Measurements from ENCODE around the gene SYTL1.
A peak's percentile ranks its signal among the peaks of the same experiment; 100 is the strongest.
"Not testable (repeated sequence)": the region's sequence is repeated elsewhere in the genome, so short reads cannot be mapped to it uniquely, and the experiment has no call there.

SYTL1 gene

GRCh38 chr1:27381969-27382762 lies 40.3 kb downstream of the SYTL1 start:
- DNase-seq = no peak

GRCh38 chr1:27383039-27383605 lies 41.3 kb downstream of the SYTL1 start, which contains the start of gene CD164L2:
Gene CD164L2 (minus strand): TSS chr1:27383333. CDS start chr1:27383239, 94 bp downstream.
- DNase-seq = no peak

DNA sequence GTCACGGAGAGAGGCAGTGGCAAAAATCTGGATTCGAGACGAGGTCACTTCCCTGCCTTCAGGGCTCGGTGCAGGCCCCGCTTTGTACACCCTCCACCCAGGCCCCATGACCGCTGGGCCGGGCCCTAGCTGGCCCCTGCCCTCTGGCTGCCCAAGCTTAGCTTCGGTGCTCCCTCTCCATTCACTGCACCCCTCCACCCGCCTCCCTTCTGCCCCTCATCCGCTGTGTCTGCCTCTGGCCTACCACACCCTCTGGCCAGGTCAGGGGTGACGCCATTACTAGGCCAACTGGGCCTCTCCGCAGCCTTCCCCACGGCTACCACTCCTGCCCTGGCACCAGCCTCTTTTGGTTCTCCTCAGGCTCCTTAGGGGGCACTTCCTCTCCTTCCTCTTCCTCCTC lies 41.8 kb downstream of the SYTL1 start:
- DNase-seq = no peak

- not testable (repeated sequence) for DNase-seq
Observed at GRCh38 chr1:27384797-27385196, 43.0 kb downstream of the SYTL1 start.

DNA sequence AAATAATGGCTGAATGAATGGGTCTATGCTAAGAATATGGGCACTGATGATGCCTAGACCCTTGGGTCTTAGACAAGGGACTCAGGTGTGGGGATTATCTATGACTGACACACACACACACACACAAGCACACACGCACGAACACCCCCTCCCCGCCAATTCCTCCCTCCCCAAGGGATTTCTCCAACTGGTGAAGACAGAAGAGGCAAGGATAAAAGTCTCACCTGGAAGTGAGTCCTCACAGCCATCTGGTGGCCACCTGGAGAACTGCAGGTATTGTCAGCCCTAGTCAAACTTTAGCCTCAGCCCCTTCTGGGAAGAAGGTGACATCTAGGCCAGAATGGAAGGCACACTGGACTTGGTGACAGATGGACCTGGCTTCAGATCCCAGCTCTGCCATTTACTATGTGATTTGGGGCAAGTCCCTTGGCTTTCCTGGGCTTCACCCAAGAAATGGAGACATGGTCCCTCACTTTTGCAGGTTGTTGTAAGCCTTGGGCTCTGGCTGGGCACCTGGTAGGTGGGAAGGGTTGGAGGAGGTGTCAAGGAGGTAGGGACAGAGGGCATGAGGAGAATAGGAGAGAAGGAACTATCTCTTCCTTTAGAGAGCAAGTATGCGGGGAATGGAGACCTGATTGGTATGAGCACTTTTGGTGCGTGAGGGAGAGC lies 46.6 kb downstream of the SYTL1 start:
- DNase-seq = peak in 28 of 51 donors; percentile 5 to 50 (median 22)

DNA sequence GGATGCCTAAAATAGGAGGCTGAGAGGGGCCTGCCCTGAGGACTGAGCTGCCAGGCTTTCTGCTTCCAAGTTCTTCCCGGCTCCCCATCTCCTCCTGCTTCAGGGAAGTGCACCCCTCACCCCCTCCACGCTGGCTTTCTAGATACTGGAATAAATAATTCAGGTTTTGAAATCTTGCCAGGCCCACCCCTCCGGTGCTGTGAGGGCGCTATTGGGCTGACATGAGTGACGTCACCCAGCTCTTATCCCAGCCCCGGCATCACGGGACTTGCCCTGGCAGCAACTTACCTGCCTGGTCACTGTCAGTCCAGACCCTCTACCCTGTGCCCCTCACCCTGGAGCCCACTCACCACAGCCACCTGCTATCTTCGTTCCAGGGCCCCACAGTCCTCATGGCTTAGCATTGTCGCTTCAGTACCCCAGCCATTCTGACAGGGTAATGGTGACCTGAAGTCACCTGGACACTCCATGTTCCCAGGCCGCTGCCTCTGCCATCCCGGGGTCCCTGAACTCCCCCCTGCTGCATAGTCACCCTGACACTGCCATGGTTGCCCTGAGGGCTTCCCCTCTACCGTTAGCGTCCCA lies 49.8 kb downstream of the SYTL1 start:
- DNase-seq = peak in 34 of 51 donors; percentile 9 to 67 (median 46)

DNA sequence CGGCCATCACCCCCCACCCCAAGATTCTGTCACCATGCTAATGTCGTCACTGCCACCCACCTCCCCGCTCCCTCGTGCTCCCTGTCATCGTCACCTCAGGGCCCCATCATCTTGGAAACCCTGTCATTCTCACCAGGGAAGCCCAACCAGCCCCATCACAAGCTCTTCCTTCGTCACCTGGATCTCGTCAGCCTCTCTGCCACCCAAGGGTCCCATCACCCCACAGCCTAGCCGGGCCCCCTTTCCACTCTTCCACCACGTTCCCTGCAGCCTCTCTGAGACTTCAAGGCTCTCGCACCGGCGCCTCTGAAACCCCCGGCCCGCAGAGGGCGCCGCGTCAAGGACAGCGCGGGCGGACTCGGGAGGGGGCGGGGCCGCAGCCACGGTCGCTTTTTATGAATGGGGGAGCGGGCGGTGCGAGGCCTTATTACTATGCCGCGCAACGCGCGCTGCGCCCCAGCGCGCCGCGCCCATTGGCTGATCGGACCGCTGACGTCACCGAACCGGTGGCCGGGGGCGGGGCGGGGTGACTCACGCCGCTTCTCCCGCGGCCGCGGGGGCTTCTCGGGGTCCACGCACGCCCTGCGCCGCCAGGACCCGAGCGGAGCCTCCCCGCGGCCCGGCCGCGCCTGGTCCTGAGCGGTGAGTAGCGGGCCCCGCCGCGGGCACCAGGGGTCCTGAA lies 50.4 kb downstream of the SYTL1 start, which contains the start of gene GPR3:
GPR3 (plus strand) TSS at position 527 of the 682 bp plus-strand sequence. CDS start 1,177 bp downstream, outside the sequence.
- DNase-seq = peak in 49 of 51 donors; percentile 24 to 92 (median 81)

- peak in 1 of 51 donors; percentile 66 for DNase-seq
Observed at GRCh38 chr1:27392778-27393635, 51.2 kb downstream of the SYTL1 start.

DNA sequence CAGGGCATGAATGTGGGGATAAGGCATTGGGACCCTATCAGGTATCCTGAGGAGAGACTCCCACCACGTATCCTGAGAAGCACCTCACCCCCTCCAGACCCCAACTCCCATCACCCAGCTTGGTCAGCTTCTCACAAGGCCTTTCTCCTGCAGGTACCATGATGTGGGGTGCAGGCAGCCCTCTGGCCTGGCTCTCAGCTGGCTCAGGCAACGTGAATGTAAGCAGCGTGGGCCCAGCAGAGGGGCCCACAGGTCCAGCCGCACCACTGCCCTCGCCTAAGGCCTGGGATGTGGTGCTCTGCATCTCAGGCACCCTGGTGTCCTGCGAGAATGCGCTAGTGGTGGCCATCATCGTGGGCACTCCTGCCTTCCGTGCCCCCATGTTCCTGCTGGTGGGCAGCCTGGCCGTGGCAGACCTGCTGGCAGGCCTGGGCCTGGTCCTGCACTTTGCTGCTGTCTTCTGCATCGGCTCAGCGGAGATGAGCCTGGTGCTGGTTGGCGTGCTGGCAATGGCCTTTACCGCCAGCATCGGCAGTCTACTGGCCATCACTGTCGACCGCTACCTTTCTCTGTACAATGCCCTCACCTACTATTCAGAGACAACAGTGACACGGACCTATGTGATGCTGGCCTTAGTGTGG lies 51.9 kb downstream of the SYTL1 start:
- no peak for DNase-seq

- no peak for DNase-seq
Observed at GRCh38 chr1:27394282-27394658, 52.4 kb downstream of the SYTL1 start.

- DNase-seq = no peak
Observed at GRCh38 chr1:27394925-27395324, 53.1 kb downstream of the SYTL1 start.

GRCh38 chr1:27395441-27396195 lies 53.8 kb downstream of the SYTL1 start:
- DNase-seq = peak in 43 of 51 donors; percentile 13 to 78 (median 50)

GRCh38 chr1:27397110-27397509 lies 55.3 kb downstream of the SYTL1 start:
- DNase-seq = no peak

GRCh38 chr1:27397749-27398148 lies 55.9 kb downstream of the SYTL1 start:
- no peak for DNase-seq

GRCh38 chr1:27398405-27399149 lies 56.8 kb downstream of the SYTL1 start:
- no peak for DNase-seq

GRCh38 chr1:27399251-27400025 lies 57.6 kb downstream of the SYTL1 start:
- DNase-seq = no peak
